Loucy (cell line): ENCODE data around the gene IGFL4.

ENCODE experiments used
- H2AFZ ChIP-seq: fragments of 200-600 bp; sonication (generic); 2 replicates; pipeline ENCODE4 v1.6.0; 2016; ENCODE audit warnings: antibody characterized with exemption, mild to moderate bottlenecking, low read length, moderate library complexity
- H3F3A ChIP-seq: fragments of 200-600 bp; 2 replicates; pipeline ENCODE4 v1.6.0; 2016; ENCODE audit warnings: antibody characterized with exemption, low read depth, mild to moderate bottlenecking
- H3K27me3 ChIP-seq: fragments of 200-600 bp; sonication (generic); 2 replicates; pipeline ENCODE4 v1.6.1; 2014; ENCODE audit warnings: low read length, mild to moderate bottlenecking; ENCODE audit not compliant: insufficient read depth, poor library complexity, severe bottlenecking
- H3K36me3 ChIP-seq: fragments of 200-600 bp; sonication (generic); 2 replicates; pipeline ENCODE4 v1.6.1; 2016; ENCODE audit warnings: low read length; ENCODE audit not compliant: insufficient read depth
- H3K4me1 ChIP-seq: fragments of 200-600 bp; sonication (generic); 2 replicates; pipeline ENCODE4 v1.5.1; 2014; ENCODE audit warnings: low read length, mild to moderate bottlenecking; ENCODE audit not compliant: insufficient read depth, poor library complexity, severe bottlenecking
- H3K4me2 ChIP-seq: fragments of 200-600 bp; sonication (generic); 2 replicates; pipeline ENCODE4 v1.6.0; 2014; ENCODE audit warnings: antibody characterized with exemption, low read length, low read depth, mild to moderate bottlenecking; ENCODE audit not compliant: poor library complexity, severe bottlenecking
- H3K4me3 ChIP-seq: fragments of 200-600 bp; sonication (generic); 2 replicates; pipeline ENCODE4 v1.5.1; 2014; ENCODE audit warnings: low read length, mild to moderate bottlenecking, mixed read lengths; ENCODE audit not compliant: poor library complexity, severe bottlenecking
- H3K79me2 ChIP-seq: fragments of 200-600 bp; sonication (generic); 2 replicates; pipeline ENCODE4 v1.6.1; 2014; ENCODE audit warnings: low read length; ENCODE audit not compliant: insufficient read depth
- H3K9ac ChIP-seq: fragments of 200-600 bp; sonication (generic); 2 replicates; pipeline ENCODE4 v1.6.0; 2014; ENCODE audit warnings: mild to moderate bottlenecking, low read depth, low read length, moderate library complexity; ENCODE audit not compliant: poor library complexity, severe bottlenecking
- H3K9me2 ChIP-seq: fragments of 200-600 bp; sonication (generic); replicated peaks from 2 replicates; pipeline ENCODE4 v1.6.1; 2016; ENCODE audit warnings: low read depth, low read length, mixed read lengths
- H3K9me3 ChIP-seq: fragments of 200-600 bp; sonication (generic); 2 replicates; pipeline ENCODE4 v1.6.1; 2014; ENCODE audit warnings: mild to moderate bottlenecking, antibody characterized with exemption, low read length, low read depth; ENCODE audit not compliant: insufficient read depth
- H4K20me1 ChIP-seq: fragments of 200-600 bp; sonication (generic); 2 replicates; pipeline ENCODE4 v1.6.0; 2014; ENCODE audit warnings: antibody characterized with exemption, low read length, mild to moderate bottlenecking; ENCODE audit not compliant: insufficient read depth, poor library complexity, severe bottlenecking
- CTCF ChIP-seq: fragments of 200-600 bp; sonication (generic); conservative IDR thresholded peaks from 2 replicates; pipeline ENCODE4 v1.5.1; 2014; ENCODE audit warnings: mild to moderate bottlenecking, antibody characterized with exemption, low read length
- EZH2phosphoT487 ChIP-seq: fragments of 200-600 bp; IDR thresholded peaks from 2 replicates; pipeline ENCODE4 v1.6.1; 2018; ENCODE audit warnings: antibody characterized with exemption, mild to moderate bottlenecking, moderate library complexity, borderline replicate concordance

Gene IGFL4

GRCh38 chr19:46035546-46035945 lies 5.3 kb downstream of the IGFL4 start:
- no peaks in the 10 kb centered on the region for H3F3A ChIP-seq
- peaks cover 3% of the 10 kb centered on the region; the same call in 1 of the 2 replicates for H3K9me3 ChIP-seq
- no peaks in the 10 kb centered on the region for H3K4me1 ChIP-seq

GRCh38 chr19:46033401-46033800 lies 7.4 kb downstream of the IGFL4 start:
- no peak overlapping the region for H3K9ac ChIP-seq
- no peaks in the 10 kb centered on the region for H3F3A ChIP-seq
- peaks cover 3% of the 10 kb centered on the region; the same call in 1 of the 2 replicates for H3K9me3 ChIP-seq
- H3K36me3 ChIP-seq: no peaks in the 10 kb centered on the region
- TF ChIP-seq CTCF (no peak), EZH2phosphoT487 (no peak)
- no peaks in the 10 kb centered on the region for H4K20me1 ChIP-seq
- H3K4me2 ChIP-seq: no peak overlapping the region
- H3K79me2 ChIP-seq: no peaks in the 10 kb centered on the region
- no peak overlapping the region for H3K4me3 ChIP-seq
- no peaks in the 10 kb centered on the region for H3K4me1 ChIP-seq
- no peak overlapping the region for H2AFZ ChIP-seq
- H3K27me3 ChIP-seq: no peaks in the 10 kb centered on the region
- H3K9me2 ChIP-seq: no peaks in the 10 kb centered on the region

More at GRCh38 chr19:46035546-46035945, 5.3 kb downstream of the IGFL4 start:
- H3K9me2 ChIP-seq: no peaks in the 10 kb centered on the region
- H3K27me3 ChIP-seq: no peaks in the 10 kb centered on the region
- no peak overlapping the region for H3K4me2 ChIP-seq
- H3K4me3 ChIP-seq: no peak overlapping the region
- TF ChIP-seq CTCF (no peak), EZH2phosphoT487 (no peak)
- no peaks in the 10 kb centered on the region for H4K20me1 ChIP-seq
- H3K9ac ChIP-seq: no peak overlapping the region
- no peak overlapping the region for H2AFZ ChIP-seq
- no peaks in the 10 kb centered on the region for H3K79me2 ChIP-seq
- no peaks in the 10 kb centered on the region for H3K36me3 ChIP-seq

GRCh38 chr19:46032597-46033025 lies 8.2 kb downstream of the IGFL4 start:
- no peaks in the 10 kb centered on the region for H4K20me1 ChIP-seq
- TF ChIP-seq CTCF: no peak
- TF ChIP-seq EZH2phosphoT487: no peak

More at GRCh38 chr19:46032597-46033025, 8.2 kb downstream of the IGFL4 start:
- Histone ChIP-seq H3K4me1 (no peaks in the 10 kb centered on the region), H3K9me2 (no peaks in the 10 kb centered on the region), H3K79me2 (no peaks in the 10 kb centered on the region), H3K4me3 (no peak overlapping the region), H3F3A (no peaks in the 10 kb centered on the region), H3K9ac (no peak overlapping the region), H2AFZ (no peak overlapping the region), H3K36me3 (no peaks in the 10 kb centered on the region), H3K9me3 (peaks cover 3% of the 10 kb centered on the region; the same call in 1 of the 2 replicates), H3K4me2 (no peak overlapping the region), H3K27me3 (no peaks in the 10 kb centered on the region)
